IMR-90 (cell line): Measurements from ENCODE around the gene RPRML. TPM values are rescaled to one million over a fixed set of nuclear protein-coding genes. Genes with fewer than 3 reads are reported as not detected.
A peak's percentile ranks its signal among the peaks of the same experiment; 100 is the strongest.

Experiments
- ATAC-seq: fragments of 200-7000 bp; cut with Tn5 transposase; 2 replicates; pipeline ENCODE4 v1.9.1; 2020; ENCODE audit warnings: low read depth, mild to moderate bottlenecking, moderate library complexity
- BruUV-seq: library from RNA; stranded (reverse); fragments of 400-500 nt; replicated peaks from 2 replicates; lab custom pipeline; 2021; lab: Mats Ljungman, UMichigan
- CTCF ChIA-PET: fragments of 300-600 bp; formaldehyde crosslinking; extraction: SDS; loops from one replicate; lab custom pipeline; 2021; ENCODE audit warnings: antibody characterized with exemption; lab: Yijun Ruan, JAX
- POLR2A ChIA-PET: fragments of 300-600 bp; sonication (Branson Sonifier 250); formaldehyde crosslinking; loops from one replicate; lab custom pipeline; 2022; ENCODE audit warnings: antibody characterized with exemption; ENCODE audit not compliant: unreplicated experiment; lab: Charles Lee
- DNase-seq: peaks from one replicate; pipeline ENCODE4 v3.0.0; 2013
- H2AFZ ChIP-seq: replicated peaks from 2 replicates; pipeline ENCODE3; 2013; ENCODE audit warnings: low read length, mild to moderate bottlenecking; ENCODE audit not compliant: poor library complexity
- H2AK5ac ChIP-seq: 2 replicates; pipeline ENCODE4 v1.6.1; 2013; ENCODE audit warnings: low read depth, low read length, inconsistent platforms
- H2AK9ac ChIP-seq: replicated peaks from 2 replicates; pipeline ENCODE3; 2013; ENCODE audit warnings: mild to moderate bottlenecking, low read depth, low read length, moderate library complexity; ENCODE audit not compliant: poor library complexity
- H2BK120ac ChIP-seq: 2 replicates; pipeline ENCODE4 v1.6.1; 2013; ENCODE audit warnings: low read depth, low read length, inconsistent platforms
- H2BK15ac ChIP-seq: 3 replicates; pipeline ENCODE4 v1.6.1; 2013; ENCODE audit warnings: low read depth, low read length, inconsistent platforms
- H2BK20ac ChIP-seq: 2 replicates; pipeline ENCODE4 v1.6.1; 2013; ENCODE audit warnings: low read depth, mild to moderate bottlenecking, inconsistent platforms, low read length, moderate library complexity
- H2BK5ac ChIP-seq: 2 replicates; pipeline ENCODE4 v1.6.1; 2013; ENCODE audit warnings: mild to moderate bottlenecking, low read depth, low read length, inconsistent platforms; ENCODE audit not compliant: poor library complexity, severe bottlenecking
- H3K14ac ChIP-seq: replicated peaks from 2 replicates; pipeline ENCODE4 v1.6.1; 2013; ENCODE audit warnings: low read depth, low read length, inconsistent platforms
- H3K18ac ChIP-seq: 2 replicates; pipeline ENCODE4 v1.6.1; 2013; ENCODE audit warnings: low read depth, low read length, control low read depth
- H3K23ac ChIP-seq: 2 replicates; pipeline ENCODE4 v1.6.1; 2013; ENCODE audit warnings: low read depth, low read length, inconsistent platforms
- H3K27ac ChIP-seq: 2 replicates; pipeline ENCODE4 v1.5.1; 2013; ENCODE audit warnings: mild to moderate bottlenecking, control low read depth, low read length; ENCODE audit not compliant: insufficient read depth
- H3K27me3 ChIP-seq: 2 replicates; pipeline ENCODE4 v1.6.1; 2013; ENCODE audit warnings: low read length; ENCODE audit not compliant: control insufficient read depth, insufficient read depth
- H3K36me3 ChIP-seq: 2 replicates; pipeline ENCODE4 v1.6.1; 2013; ENCODE audit warnings: low read length, mixed read lengths; ENCODE audit not compliant: control insufficient read depth, insufficient read depth
- H3K4ac ChIP-seq: 2 replicates; pipeline ENCODE4 v1.6.1; 2013; ENCODE audit warnings: low read depth, low read length, inconsistent platforms
- H3K4me1 ChIP-seq: 2 replicates; pipeline ENCODE4 v1.6.1; 2013; ENCODE audit warnings: low read length, mixed read lengths; ENCODE audit not compliant: control insufficient read depth, insufficient read depth
- H3K4me2 ChIP-seq: 2 replicates; pipeline ENCODE4 v1.6.1; 2013; ENCODE audit warnings: low read depth, mild to moderate bottlenecking, control low read depth, low read length, moderate library complexity
- H3K4me3 ChIP-seq: 2 replicates; pipeline ENCODE4 v1.5.1; 2013; ENCODE audit warnings: low read depth, mild to moderate bottlenecking, control low read depth, low read length, moderate library complexity; ENCODE audit not compliant: insufficient read depth
- H3K56ac ChIP-seq: 2 replicates; pipeline ENCODE4 v1.6.1; 2013; ENCODE audit warnings: low read length, inconsistent platforms; ENCODE audit not compliant: insufficient read depth; ENCODE audit errors: extremely low read depth
- H3K79me1 ChIP-seq, 2 experiments: 2 replicates each; pipeline ENCODE4 v1.6.1; 2013; ENCODE audit warnings: low read length in 2 of 2, inconsistent platforms in 1 of 2, low read depth in 1 of 2
- H3K9ac ChIP-seq: 2 replicates; pipeline ENCODE4 v1.6.1; 2013; ENCODE audit warnings: low read depth, low read length, control low read depth
- H3K9me1 ChIP-seq: 2 replicates; pipeline ENCODE4 v1.6.1; 2013; ENCODE audit warnings: low read length, inconsistent platforms; ENCODE audit not compliant: insufficient read depth
- H3K9me3 ChIP-seq: 2 replicates; pipeline ENCODE4 v1.6.1; 2013; ENCODE audit warnings: low read length; ENCODE audit not compliant: control insufficient read depth, insufficient read depth
- H4K20me1 ChIP-seq: 2 replicates; pipeline ENCODE4 v1.6.1; 2013; ENCODE audit warnings: low read length, inconsistent platforms; ENCODE audit not compliant: insufficient read depth
- H4K5ac ChIP-seq: 2 replicates; pipeline ENCODE4 v1.6.1; 2013; ENCODE audit warnings: mild to moderate bottlenecking, low read depth, low read length, control low read depth
- H4K8ac ChIP-seq, 2 experiments: 2 replicates each; pipeline ENCODE4 v1.6.1; 2013; ENCODE audit warnings: low read depth in 2 of 2, low read length in 2 of 2, control low read depth in 1 of 2, inconsistent platforms in 1 of 2
- H4K91ac ChIP-seq: 2 replicates; pipeline ENCODE4 v1.6.1; 2013; ENCODE audit warnings: low read depth, low read length, inconsistent platforms; ENCODE audit not compliant: insufficient read depth
- USF2 ChIP-seq: fragments of 150-350 bp; IDR thresholded peaks from 2 replicates; pipeline ENCODE4 v1.6.1; 2017; ENCODE audit warnings: mild to moderate bottlenecking, antibody characterized with exemption, low read length, low read depth
- WGBS, 2 experiments: methylation state at CpG; one replicate each; pipeline versions ENCODE4 v1.1.5 to v1.1.7; 2013; ENCODE audit warnings: missing lambda C conversion rate in 2 of 2; ENCODE audit not compliant: insufficient read length in 1 of 2; ENCODE audit errors: extremely low coverage in 2 of 2; 5-methylcytosine and 5-hydroxymethylcytosine counted together
- dilution Hi-C: fragments of 300-500 bp; cut with HindIII; formaldehyde crosslinking; loops from one replicate; pipeline ENCODE4 v1.14.3; 2018; ENCODE audit warnings: low sequenced_read_pairs; ENCODE audit not compliant: unreplicated experiment
- in situ Hi-C: fragments of 300-500 bp; cut with MboI; formaldehyde crosslinking; loops from 3 replicates; pipeline ENCODE4 v1.14.3; 2019; ENCODE audit warnings: low sequenced_read_pairs, inconsistent platforms, mixed read lengths
- intact Hi-C: fragments of 100-400 bp; cut with micrococcal nuclease; formaldehyde crosslinking; loops from 2 replicates; pipeline ENCODE4 v1.10.0; 2022
- polyA plus RNA-seq, 3 experiments: library from polyadenylated mRNA; depleted of rRNA; stranded (reverse); fragments of >200 nt; gene quantifications; 2 replicates each; pipeline ENCODE4 v1.2.3, GENCODE V29; 2012; ENCODE audit warnings: low replicate concordance in 1 of 3
- total RNA-seq: library from RNA; depleted of rRNA; stranded (reverse); fragments of >200 nt; gene quantifications from 2 replicates; pipeline ENCODE4 v1.2.3, GENCODE V29; 2012

The RPRML gene
- total and polyA plus RNA-seq, 2 of the 4 experiments (the other 2 are of a cell fraction) = not detected

GRCh38 chr17:46977750-46978488 lies 1.1 kb downstream of the RPRML start:
- Histone ChIP-seq H3K14ac (no peak overlapping the region), H3K56ac (no peak overlapping the region), H2BK5ac (no peak overlapping the region), H2AK5ac (no peak overlapping the region), H4K91ac (no peak overlapping the region), H4K5ac (no peak overlapping the region), H3K9me1 (no peaks in the 10 kb centered on the region), H3K18ac (no peak overlapping the region), H3K27me3 (peaks cover 56% of the 10 kb centered on the region), H3K27ac (no peak overlapping the region), H3K4me2 (no peak overlapping the region; the same call in 1 of the 2 replicates), H3K4ac (no peak overlapping the region), H3K9ac (no peak overlapping the region), H2BK20ac (no peak overlapping the region), H4K8ac (no peak overlapping the region), H3K79me1 (no peaks in the 10 kb centered on the region), H4K20me1 (peaks cover 4% of the 10 kb centered on the region; the same call in 1 of the 2 replicates), H2BK15ac (no peak overlapping the region), H3K36me3 (no peaks in the 10 kb centered on the region), H3K9me3 (no peaks in the 10 kb centered on the region), H2AFZ (peak overlapping the region; percentile 87), H3K4me1 (peaks cover 3% of the 10 kb centered on the region), H2BK120ac (no peak overlapping the region), H3K4me3 (no peak overlapping the region), H2AK9ac (no peak overlapping the region), H3K23ac (no peak overlapping the region)
- ATAC-seq = no peak
- in situ Hi-C loops = no loop called here
- DNase-seq = no peak
- TF ChIP-seq USF2 = no peak
- ChIA-PET CTCF (no interaction called here), POLR2A (no interaction called here)
- no TSS peak for BruUV-seq
- dilution Hi-C loops = no loop called here
- intact Hi-C loops = no loop called here
- WGBS, 2 experiments = 22% methylated on average over 17 of the region's 36 CpGs; no CpG with 5 or more reads in 1 of the 2 experiments
